Measurements from ENCODE around the gene FAM193A.
A peak's percentile ranks its signal among the peaks of the same experiment; 100 is the strongest.
"Not testable (repeated sequence)": the region's sequence is repeated elsewhere in the genome, so short reads cannot be mapped to it uniquely, and the experiment has no call there.

The FAM193A gene

GRCh38 chr4:2662598-2662997 is 126.2 kb downstream of the FAM193A start:
- H3K36me3 ChIP-seq (ENCODE audit: control insufficient read depth in 1 of 2, insufficient read depth in 2 of 2, low read length in 2 of 2) = peaks cover 31 to 46% of the 10 kb centered on the region in 2 donors
- H3K9ac ChIP-seq (ENCODE audit: low read depth in 1 of 2, low read length in 2 of 2) = no peak overlapping the region
- H3K27me3 ChIP-seq (ENCODE audit: control insufficient read depth in 1 of 2, insufficient read depth in 2 of 2, low read length in 2 of 2) = no peaks in the 10 kb centered on the region
- H3K4me1 ChIP-seq (ENCODE audit: control insufficient read depth in 1 of 2, insufficient read depth in 2 of 2, low read length in 2 of 2) = peaks cover 0 to 7% of the 10 kb centered on the region in 2 donors
- no peaks in the 10 kb centered on the region for H3K9me3 ChIP-seq (ENCODE audit: control insufficient read depth in 1 of 2, low read length in 2 of 2)
- no peak overlapping the region for H3K4me3 ChIP-seq (ENCODE audit: low read depth in 1 of 2, low read length in 2 of 2)
- H3K27ac ChIP-seq (ENCODE audit: low read depth, low read length) = no peak overlapping the region

GRCh38 chr4:2663275-2663674 is 126.8 kb downstream of the FAM193A start:
- no peak overlapping the region for H3K27ac ChIP-seq (ENCODE audit: low read depth, low read length)
- H3K4me3 ChIP-seq (ENCODE audit: low read depth in 1 of 2, low read length in 2 of 2) = no peak overlapping the region
- H3K9ac ChIP-seq (ENCODE audit: low read depth in 1 of 2, low read length in 2 of 2) = no peak overlapping the region
- H3K9me3 ChIP-seq (ENCODE audit: control insufficient read depth in 1 of 2, low read length in 2 of 2) = no peaks in the 10 kb centered on the region
- peaks cover 25 to 40% of the 10 kb centered on the region in 2 donors for H3K36me3 ChIP-seq (ENCODE audit: control insufficient read depth in 1 of 2, insufficient read depth in 2 of 2, low read length in 2 of 2)
- H3K4me1 ChIP-seq (ENCODE audit: control insufficient read depth in 1 of 2, insufficient read depth in 2 of 2, low read length in 2 of 2) = peaks cover 0 to 7% of the 10 kb centered on the region in 2 donors
- no peaks in the 10 kb centered on the region for H3K27me3 ChIP-seq (ENCODE audit: control insufficient read depth in 1 of 2, insufficient read depth in 2 of 2, low read length in 2 of 2)

- Histone ChIP-seq H3K4me1 (ENCODE audit: control insufficient read depth in 1 of 2, insufficient read depth in 2 of 2, low read length in 2 of 2) (peaks cover 3 to 7% of the 10 kb centered on the region in 2 donors), H3K9ac (ENCODE audit: low read depth in 1 of 2, low read length in 2 of 2) (no peak overlapping the region), H3K9me3 (ENCODE audit: control insufficient read depth in 1 of 2, low read length in 2 of 2) (no peaks in the 10 kb centered on the region), H3K4me3 (ENCODE audit: low read depth in 1 of 2, low read length in 2 of 2) (no peak overlapping the region), H3K36me3 (ENCODE audit: control insufficient read depth in 1 of 2, insufficient read depth in 2 of 2, low read length in 2 of 2) (peaks cover 10 to 32% of the 10 kb centered on the region in 2 donors), H3K27me3 (ENCODE audit: control insufficient read depth in 1 of 2, insufficient read depth in 2 of 2, low read length in 2 of 2) (no peaks in the 10 kb centered on the region), H3K27ac (ENCODE audit: low read depth, low read length) (no peak overlapping the region)
These were observed 130.3 kb downstream of the FAM193A start for GRCh38 chr4:2666722-2667247.

- H3K9me3 ChIP-seq (ENCODE audit: control insufficient read depth in 1 of 2, low read length in 2 of 2) = no peaks in the 10 kb centered on the region
- peaks cover 3 to 7% of the 10 kb centered on the region in 2 donors for H3K4me1 ChIP-seq (ENCODE audit: control insufficient read depth in 1 of 2, insufficient read depth in 2 of 2, low read length in 2 of 2)
- H3K27me3 ChIP-seq (ENCODE audit: control insufficient read depth in 1 of 2, insufficient read depth in 2 of 2, low read length in 2 of 2) = no peaks in the 10 kb centered on the region
- H3K27ac ChIP-seq (ENCODE audit: low read depth, low read length) = no peak overlapping the region
- peaks cover 17 to 38% of the 10 kb centered on the region in 2 donors for H3K36me3 ChIP-seq (ENCODE audit: control insufficient read depth in 1 of 2, insufficient read depth in 2 of 2, low read length in 2 of 2)
- no peak overlapping the region for H3K4me3 ChIP-seq (ENCODE audit: low read depth in 1 of 2, low read length in 2 of 2)
- H3K9ac ChIP-seq (ENCODE audit: low read depth in 1 of 2, low read length in 2 of 2) = peak overlapping the region in 1 of 2 donors; percentile 5
These were observed 131.0 kb downstream of the FAM193A start for GRCh38 chr4:2667428-2667827.

GRCh38 chr4:2671267-2671895 is 134.9 kb downstream of the FAM193A start:
- Histone ChIP-seq H3K36me3 (ENCODE audit: control insufficient read depth in 1 of 2, insufficient read depth in 2 of 2, low read length in 2 of 2) (peaks cover 24 to 62% of the 10 kb centered on the region in 2 donors), H3K9me3 (ENCODE audit: control insufficient read depth in 1 of 2, low read length in 2 of 2) (no peaks in the 10 kb centered on the region), H3K4me1 (ENCODE audit: control insufficient read depth in 1 of 2, insufficient read depth in 2 of 2, low read length in 2 of 2) (peaks cover 3 to 7% of the 10 kb centered on the region in 2 donors), H3K4me3 (ENCODE audit: low read depth in 1 of 2, low read length in 2 of 2) (no peak overlapping the region), H3K27ac (ENCODE audit: low read depth, low read length) (no peak overlapping the region), H3K27me3 (ENCODE audit: control insufficient read depth in 1 of 2, insufficient read depth in 2 of 2, low read length in 2 of 2) (no peaks in the 10 kb centered on the region), H3K9ac (ENCODE audit: low read depth in 1 of 2, low read length in 2 of 2) (no peak overlapping the region)

- no peak overlapping the region for H3K27ac ChIP-seq (ENCODE audit: low read depth, low read length)
- H3K4me3 ChIP-seq (ENCODE audit: low read depth in 1 of 2, low read length in 2 of 2) = no peak overlapping the region
- H3K9ac ChIP-seq (ENCODE audit: low read depth in 1 of 2, low read length in 2 of 2) = no peak overlapping the region
- H3K27me3 ChIP-seq (ENCODE audit: control insufficient read depth in 1 of 2, insufficient read depth in 2 of 2, low read length in 2 of 2) = no peaks in the 10 kb centered on the region
- H3K4me1 ChIP-seq (ENCODE audit: control insufficient read depth in 1 of 2, insufficient read depth in 2 of 2, low read length in 2 of 2) = peaks cover 3 to 4% of the 10 kb centered on the region in 2 donors
- no peaks in the 10 kb centered on the region for H3K9me3 ChIP-seq (ENCODE audit: control insufficient read depth in 1 of 2, low read length in 2 of 2)
- peaks cover 26 to 62% of the 10 kb centered on the region in 2 donors for H3K36me3 ChIP-seq (ENCODE audit: control insufficient read depth in 1 of 2, insufficient read depth in 2 of 2, low read length in 2 of 2)
These were observed 135.6 kb downstream of the FAM193A start for GRCh38 chr4:2672082-2672481.

GRCh38 chr4:2672700-2673099 is 136.3 kb downstream of the FAM193A start:
- no peaks in the 10 kb centered on the region for H3K9me3 ChIP-seq (ENCODE audit: control insufficient read depth in 1 of 2, low read length in 2 of 2)
- no peak overlapping the region for H3K27ac ChIP-seq (ENCODE audit: low read depth, low read length)
- peaks cover 26 to 62% of the 10 kb centered on the region in 2 donors for H3K36me3 ChIP-seq (ENCODE audit: control insufficient read depth in 1 of 2, insufficient read depth in 2 of 2, low read length in 2 of 2)
- H3K4me1 ChIP-seq (ENCODE audit: control insufficient read depth in 1 of 2, insufficient read depth in 2 of 2, low read length in 2 of 2) = peaks cover 0 to 3% of the 10 kb centered on the region in 2 donors
- H3K9ac ChIP-seq (ENCODE audit: low read depth in 1 of 2, low read length in 2 of 2) = no peak overlapping the region
- no peak overlapping the region for H3K4me3 ChIP-seq (ENCODE audit: low read depth in 1 of 2, low read length in 2 of 2)
- H3K27me3 ChIP-seq (ENCODE audit: control insufficient read depth in 1 of 2, insufficient read depth in 2 of 2, low read length in 2 of 2) = no peaks in the 10 kb centered on the region

- Histone ChIP-seq H3K4me1 (ENCODE audit: control insufficient read depth in 1 of 2, insufficient read depth in 2 of 2, low read length in 2 of 2) (peaks cover 0 to 3% of the 10 kb centered on the region in 2 donors), H3K27me3 (ENCODE audit: control insufficient read depth in 1 of 2, insufficient read depth in 2 of 2, low read length in 2 of 2) (no peaks in the 10 kb centered on the region), H3K4me3 (ENCODE audit: low read depth in 1 of 2, low read length in 2 of 2) (no peak overlapping the region), H3K27ac (ENCODE audit: low read depth, low read length) (no peak overlapping the region), H3K9me3 (ENCODE audit: control insufficient read depth in 1 of 2, low read length in 2 of 2) (no peaks in the 10 kb centered on the region), H3K36me3 (ENCODE audit: control insufficient read depth in 1 of 2, insufficient read depth in 2 of 2, low read length in 2 of 2) (peaks cover 26 to 62% of the 10 kb centered on the region in 2 donors), H3K9ac (ENCODE audit: low read depth in 1 of 2, low read length in 2 of 2) (no peak overlapping the region)
These were observed 136.7 kb downstream of the FAM193A start for GRCh38 chr4:2673157-2673556.

- H3K9me3 ChIP-seq (ENCODE audit: control insufficient read depth in 1 of 2, low read length in 2 of 2); H3K4me3 ChIP-seq (ENCODE audit: low read depth in 1 of 2, low read length in 2 of 2); H3K4me1 ChIP-seq (ENCODE audit: control insufficient read depth in 1 of 2, insufficient read depth in 2 of 2, low read length in 2 of 2); H3K27me3 ChIP-seq (ENCODE audit: control insufficient read depth in 1 of 2, insufficient read depth in 2 of 2, low read length in 2 of 2); H3K27ac ChIP-seq (ENCODE audit: low read depth, low read length); H3K9ac ChIP-seq (ENCODE audit: low read depth in 1 of 2, low read length in 2 of 2): not testable (repeated sequence)
- H3K36me3 ChIP-seq (ENCODE audit: control insufficient read depth in 1 of 2, insufficient read depth in 2 of 2, low read length in 2 of 2) = peaks cover 11 to 35% of the 10 kb centered on the region in 2 donors
These were observed 143.3 kb downstream of the FAM193A start for GRCh38 chr4:2679762-2680161.

GRCh38 chr4:2684486-2684885 is 148.0 kb downstream of the FAM193A start:
- H3K9ac ChIP-seq (ENCODE audit: low read depth in 1 of 2, low read length in 2 of 2) = no peak overlapping the region
- H3K4me3 ChIP-seq (ENCODE audit: low read depth in 1 of 2, low read length in 2 of 2) = no peak overlapping the region
- H3K9me3 ChIP-seq (ENCODE audit: control insufficient read depth in 1 of 2, low read length in 2 of 2) = no peaks in the 10 kb centered on the region
- H3K27ac ChIP-seq (ENCODE audit: low read depth, low read length) = no peak overlapping the region
- H3K27me3 ChIP-seq (ENCODE audit: control insufficient read depth in 1 of 2, insufficient read depth in 2 of 2, low read length in 2 of 2) = no peaks in the 10 kb centered on the region
- H3K4me1 ChIP-seq (ENCODE audit: control insufficient read depth in 1 of 2, insufficient read depth in 2 of 2, low read length in 2 of 2) = no peaks in the 10 kb centered on the region
- H3K36me3 ChIP-seq (ENCODE audit: control insufficient read depth in 1 of 2, insufficient read depth in 2 of 2, low read length in 2 of 2) = peaks cover 18 to 62% of the 10 kb centered on the region in 2 donors
